ENCODE measurements around the gene TBX15. TPM values are rescaled to one million over a fixed set of nuclear protein-coding genes. Genes with fewer than 3 reads are reported as not detected.

TBX15 gene
- total and polyA plus RNA-seq, 2 experiments from 2014 or later: 0.21 TPM; not detected in 1

GRCh38 chr1:118989878-118990378 lies 1.8 kb upstream of the TBX15 start:
- Histone ChIP-seq H3K9me2 (ENCODE audit: insufficient read depth) (no peaks in the 10 kb centered on the region), H2AFZ (peak overlapping the region; percentile 78), H3F3A (replicated peaks; ENCODE audit: low read depth) (peaks cover 22% of the 10 kb centered on the region), H3K4me1 (ENCODE audit: insufficient read depth) (peaks cover 70% of the 10 kb centered on the region), H3K27me3 (ENCODE audit: insufficient read depth) (peaks cover 100% of the 10 kb centered on the region), H3K4me2 (peak overlapping the region; percentile 74), H4K20me1 (replicated peaks; ENCODE audit: insufficient read depth) (peaks cover 7% of the 10 kb centered on the region), H3K4me3 (peak overlapping the region; percentile 59), H3K79me2 (replicated peaks; ENCODE audit: insufficient read depth) (no peaks in the 10 kb centered on the region), H3K27ac (ENCODE audit: low read depth) (no peak overlapping the region), H3K36me3 (ENCODE audit: insufficient read depth) (no peaks in the 10 kb centered on the region)
- DNase-seq (ENCODE audit: low spot score) (peak; percentile 90), ATAC-seq (peak; percentile 15)
- H3K4me3 Mint-ChIP-seq: peak overlapping the region; percentile 73
- H3K9me3 Mint-ChIP-seq: no peaks in the 10 kb centered on the region; the same call in 1 of the 3 replicates
- H3K27me3 Mint-ChIP-seq (ENCODE audit: insufficient read depth, low read depth, poor library complexity): peaks cover 100% of the 10 kb centered on the region
- TF ChIP-seq ZNF331 (CRISPR knock-in tag; IDR thresholded peaks at IDR 0.05; ENCODE audit: low read depth): no peak
- no peak for TF ChIP-seq ZNF114 (CRISPR knock-in tag; IDR thresholded peaks at IDR 0.05)
- TF ChIP-seq POLR2AphosphoS5 (IDR thresholded peaks at IDR 0.05; ENCODE audit: low read depth): no peak
- no peak for TF ChIP-seq STAT1 (IDR thresholded peaks at IDR 0.05; ENCODE audit: unreplicated experiment)
- TF ChIP-seq ZNF462 (CRISPR knock-in tag; IDR thresholded peaks at IDR 0.05): no peak
- no peak for TF ChIP-seq REST (IDR thresholded peaks at IDR 0.05; ENCODE audit: unreplicated experiment)
- TF ChIP-seq ETS1 (IDR thresholded peaks at IDR 0.05): no peak; the same call in 1 of the 2 replicates
- TF ChIP-seq JUNB (IDR thresholded peaks at IDR 0.05; ENCODE audit: unreplicated experiment): no peak
- TF ChIP-seq EZH2 (IDR thresholded peaks at IDR 0.05; ENCODE audit: low read depth, unreplicated experiment): no peak
- TF ChIP-seq CREB1 (CRISPR knock-in tag; IDR thresholded peaks at IDR 0.05; ENCODE audit: low read depth): no peak
- no peak for TF ChIP-seq CTCF (conservative IDR thresholded peaks at IDR 0.05; ENCODE audit: low read depth in 2 of 2)
- no peaks in the 10 kb centered on the region for H3K36me3 Mint-ChIP-seq (ENCODE audit: low read depth)
- H3K27ac Mint-ChIP-seq: no peak overlapping the region
- H3K4me1 Mint-ChIP-seq: peaks cover 69% of the 10 kb centered on the region

Measured in GM23338 (cell line).